Activated gamma-delta T cell treated with anti-CD3 and anti-CD28 coated beads, Interleukin-2, amount 50 U/mL, for 16 hours (primary cell): Measurements from ENCODE around the gene ARSB.
"Not testable (repeated sequence)": the region's sequence is repeated elsewhere in the genome, so short reads cannot be mapped to it uniquely, and the experiment has no call there.

ENCODE experiments used
- DNase-seq: peaks from one replicate; pipeline ENCODE4 v3.0.0-alpha.2; 2020; ENCODE audit warnings: low read depth

Gene ARSB

DNA sequence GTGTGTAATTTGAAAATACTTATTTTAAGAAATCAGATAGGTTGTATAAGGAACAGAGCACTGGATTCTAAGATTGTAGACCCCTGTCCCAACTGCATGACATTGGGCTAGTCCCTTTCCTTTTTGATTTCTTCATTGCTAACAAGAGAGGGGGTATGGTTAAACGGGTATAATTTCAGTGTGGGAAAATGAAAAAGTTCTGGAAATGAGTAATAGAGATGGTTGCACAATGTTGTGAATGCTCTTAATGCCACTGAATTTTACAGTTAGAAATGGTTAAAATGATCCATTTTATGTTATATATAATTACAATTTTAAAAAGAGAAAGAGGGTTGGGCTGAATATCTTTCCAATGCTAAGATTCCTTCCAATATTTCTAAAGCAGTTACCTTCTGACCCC is 233.2 kb downstream of the ARSB start:
- DNase-seq = no peak

- no peak for DNase-seq
These were observed 234.8 kb downstream of the ARSB start for GRCh38 chr5:78750281-78750680.

DNA sequence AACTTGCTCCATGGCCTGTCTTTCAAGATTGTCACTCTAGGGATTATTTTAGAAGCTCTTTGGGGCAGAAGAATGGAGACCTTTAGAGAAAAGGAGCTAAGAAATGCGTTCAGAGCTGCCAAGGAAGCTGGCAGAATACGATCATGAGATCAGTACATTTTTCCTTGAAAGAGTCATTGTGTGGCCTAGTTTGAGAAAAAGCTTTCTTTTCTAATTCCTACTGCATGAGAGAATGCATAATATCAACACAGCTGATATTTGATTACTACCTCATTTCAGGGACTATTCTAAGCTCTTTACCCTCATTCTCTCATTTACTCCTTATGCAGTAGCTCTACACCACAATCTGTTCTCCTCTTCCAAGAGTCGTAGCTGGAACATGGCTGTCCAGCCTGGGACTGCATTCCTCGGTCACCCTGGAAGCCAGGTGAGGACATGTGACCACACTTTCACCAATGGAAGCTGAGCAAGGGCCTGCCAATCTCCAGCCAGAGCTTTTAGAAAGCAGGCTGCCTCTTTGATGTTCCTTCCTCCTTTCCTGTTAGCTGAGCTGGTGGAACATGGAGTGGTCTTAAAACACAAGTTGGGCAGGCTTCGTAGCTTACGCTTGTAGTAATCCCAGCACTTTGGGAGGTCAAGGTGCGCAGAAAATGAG is 237.3 kb downstream of the ARSB start:
- DNase-seq = no peak

DNA sequence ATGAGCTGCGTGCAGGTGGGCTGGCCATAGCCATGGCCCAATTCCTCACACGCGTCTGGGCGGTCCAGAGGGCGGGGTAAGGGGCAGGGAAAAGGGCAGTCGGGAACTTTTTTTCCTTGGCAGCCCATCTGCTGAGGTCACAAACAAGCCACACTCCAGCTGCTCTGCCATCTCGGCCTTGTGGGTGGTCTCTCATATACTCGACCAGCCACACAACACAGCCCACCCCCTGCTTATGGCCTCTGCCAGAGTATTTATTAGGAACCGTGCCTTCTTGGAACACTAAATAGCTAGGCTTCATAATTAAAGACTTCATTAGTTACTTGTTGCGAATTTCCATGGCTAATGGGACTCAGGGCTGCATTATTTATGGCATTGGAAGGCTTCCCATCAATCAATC is 238.1 kb downstream of the ARSB start:
- DNase-seq = no peak

GRCh38 chr5:78746021-78746770 is 238.9 kb downstream of the ARSB start:
- no peak for DNase-seq

DNA sequence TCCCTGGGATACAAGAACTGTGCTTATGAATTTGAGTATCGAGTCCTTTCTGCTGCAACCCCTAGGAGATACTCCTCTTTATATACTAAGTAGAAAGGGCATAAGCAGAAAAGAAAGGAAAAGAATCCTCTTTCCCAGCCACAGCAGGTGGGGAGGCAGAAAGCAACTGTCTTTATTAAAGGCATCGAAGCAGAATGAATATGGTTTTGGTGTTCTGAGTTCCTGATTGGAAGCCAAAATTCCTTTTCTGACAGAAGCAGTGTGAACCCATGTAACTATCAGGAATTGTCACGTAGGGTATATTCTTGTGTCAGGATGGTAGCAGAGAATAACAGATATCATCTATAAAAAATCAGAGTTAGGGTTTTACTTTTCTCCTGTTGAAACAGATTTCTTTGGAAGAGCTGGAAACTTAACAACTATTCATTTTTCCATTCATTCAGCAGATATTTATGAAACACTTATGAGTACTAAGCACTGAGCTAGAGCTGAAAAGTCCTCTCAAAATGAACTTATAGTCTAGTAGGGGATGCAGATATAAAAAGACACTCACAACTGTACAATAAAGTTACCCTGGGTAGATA is 240.1 kb downstream of the ARSB start:
- DNase-seq = no peak

DNA sequence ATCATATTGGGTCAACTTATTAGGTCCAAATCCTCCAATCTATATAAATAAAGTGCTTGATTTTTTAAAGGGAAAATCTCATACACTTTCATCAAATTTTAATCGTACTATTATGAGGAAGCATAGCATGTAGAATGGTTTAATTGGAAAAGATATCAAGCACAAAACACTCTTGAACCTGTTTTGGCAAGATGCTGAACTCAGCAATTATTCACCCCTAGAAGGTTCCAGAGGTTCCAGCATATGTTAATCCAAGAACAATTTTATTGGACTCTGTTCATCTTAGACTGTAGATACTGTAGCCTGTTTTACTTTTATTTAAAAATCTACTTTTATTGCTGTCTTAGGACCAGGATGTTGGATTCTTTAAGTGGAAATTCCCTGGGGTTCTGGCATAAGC is 244.1 kb downstream of the ARSB start:
- DNase-seq = no peak

DNA sequence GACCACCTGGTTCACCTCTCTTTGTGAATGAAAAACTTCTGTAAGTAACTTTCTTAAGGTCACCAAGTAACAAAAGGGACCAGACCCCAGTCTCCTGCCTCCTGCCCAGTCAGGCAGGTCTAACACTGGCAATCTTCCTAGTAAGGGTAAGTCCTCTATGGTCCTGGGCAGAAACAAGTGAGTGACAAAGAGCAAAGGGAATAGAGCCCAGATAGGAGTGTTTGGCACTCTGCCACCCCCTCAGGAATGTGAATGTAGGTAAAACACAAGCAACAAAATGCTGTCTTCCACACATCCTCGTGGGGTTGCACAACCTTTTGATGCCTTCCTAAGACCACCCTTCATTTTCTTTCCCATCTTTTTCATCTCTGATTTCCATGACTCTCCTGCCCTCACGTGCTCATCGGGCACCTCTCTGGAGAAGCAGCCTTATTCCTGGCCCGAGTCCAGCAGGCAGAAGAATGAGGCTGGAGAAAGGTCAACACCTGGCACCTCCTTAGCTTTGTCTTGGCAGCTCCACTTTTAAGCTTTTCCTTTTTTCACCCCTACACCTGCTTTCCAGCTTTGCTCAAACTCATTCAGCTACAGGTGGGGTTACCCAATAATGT is 246.3 kb downstream of the ARSB start:
- no peak for DNase-seq

GRCh38 chr5:78738104-78738503 is 247.0 kb downstream of the ARSB start:
- DNase-seq = no peak

DNA sequence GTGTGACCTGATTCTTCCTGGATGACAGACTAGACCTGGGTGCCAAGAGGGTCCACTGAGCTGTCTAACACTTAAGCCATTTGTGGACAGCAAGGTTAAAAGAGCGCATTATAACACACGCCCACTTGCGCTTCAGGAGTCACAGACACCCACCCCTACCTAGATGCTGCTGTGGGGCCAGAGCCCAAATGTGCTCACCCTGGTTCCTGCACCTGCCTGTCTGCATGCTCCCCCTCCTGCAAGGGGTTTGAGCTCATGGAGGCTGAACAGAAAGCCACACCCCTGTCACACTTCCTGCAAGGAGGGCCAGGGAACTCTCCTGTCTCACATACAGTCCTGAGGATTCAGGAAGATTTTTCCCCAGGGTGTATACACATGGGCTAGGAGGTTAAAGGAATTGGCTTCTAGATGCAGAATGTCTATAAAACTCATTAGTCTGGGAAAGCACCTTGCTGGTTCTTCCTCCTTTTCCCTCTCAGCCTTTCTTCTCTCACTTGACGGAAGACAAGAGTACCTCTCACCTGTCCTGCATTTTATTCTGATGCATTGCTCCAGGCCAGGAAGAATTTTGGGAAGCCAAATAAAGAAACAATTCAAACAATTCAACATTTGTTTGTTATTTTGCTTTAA is 249.2 kb downstream of the ARSB start:
- no peak for DNase-seq

- no peak for DNase-seq
These were observed 250.2 kb downstream of the ARSB start for GRCh38 chr5:78734950-78735349.

DNA sequence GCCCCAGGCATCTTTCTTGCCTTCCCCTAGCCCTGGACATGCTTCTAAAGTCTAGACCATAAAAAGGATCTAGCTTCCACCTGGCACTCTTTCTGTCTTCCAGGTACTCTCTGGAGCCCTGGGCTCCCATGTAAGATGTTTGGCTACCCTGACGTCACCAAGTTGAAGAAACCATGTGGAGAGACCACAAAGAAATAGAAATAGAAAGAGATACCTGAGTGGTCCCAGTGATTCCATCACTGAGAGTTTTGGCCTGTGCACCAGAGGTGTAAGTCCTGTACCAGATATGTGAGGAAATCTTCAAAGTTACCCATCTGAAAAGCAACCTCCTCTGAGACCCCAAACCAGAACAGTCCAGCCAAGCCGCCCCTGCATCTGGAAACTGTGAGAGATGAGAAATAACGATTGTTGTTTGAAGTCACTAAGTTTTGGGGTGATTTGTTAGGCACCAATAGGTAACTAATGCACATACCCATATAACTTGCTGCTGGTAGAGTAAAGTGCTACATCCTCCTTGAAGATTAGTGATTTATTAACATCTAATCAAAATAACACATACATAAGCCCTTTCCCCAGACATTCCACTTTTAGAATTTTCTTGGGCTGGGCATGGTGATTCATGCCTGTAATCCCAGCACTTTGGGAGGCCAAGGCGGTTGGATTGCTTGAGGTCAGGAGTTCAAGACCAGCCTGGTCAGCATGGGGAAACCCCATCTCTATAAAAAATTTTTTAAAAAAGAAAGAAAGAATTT is 250.8 kb downstream of the ARSB start:
- no peak for DNase-seq

DNA sequence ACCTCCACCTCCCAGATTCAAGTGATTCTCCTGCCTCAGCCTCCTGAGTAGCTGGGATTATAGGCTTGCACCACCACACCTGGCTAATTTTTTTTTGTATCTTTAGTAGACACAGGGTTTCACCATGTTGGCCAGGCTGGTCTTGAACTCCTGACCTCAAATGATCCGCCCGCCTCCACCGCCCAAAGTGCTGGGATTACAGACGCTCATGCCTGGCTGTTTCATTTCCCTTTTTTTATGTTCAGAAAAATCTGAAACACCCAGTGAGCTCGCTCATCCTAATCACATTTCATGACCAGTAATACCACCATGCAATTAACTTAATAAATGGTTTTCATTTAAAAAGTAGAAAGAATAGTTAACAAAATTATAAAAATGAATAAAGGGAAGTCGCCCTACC is 252.4 kb downstream of the ARSB start:
- DNase-seq = not testable (repeated sequence)

- no peak for DNase-seq
These were observed 253.2 kb downstream of the ARSB start for GRCh38 chr5:78731884-78732283.

GRCh38 chr5:78730300-78731094 is 254.6 kb downstream of the ARSB start:
- DNase-seq = no peak

- DNase-seq = no peak
These were observed 257.0 kb downstream of the ARSB start for GRCh38 chr5:78727786-78728761.
